Measurements from ENCODE around the gene ZC2HC1C. TPM values are rescaled to one million over a fixed set of nuclear protein-coding genes. Genes with fewer than 3 reads are reported as not detected.

The ZC2HC1C gene
- total RNA-seq, 1 experiment from 2014 or later = 1.4 TPM

GRCh38 chr14:75051556-75051899 lies 17.9 kb upstream of the ZC2HC1C start:
- Histone ChIP-seq H2BK5ac (ENCODE audit: insufficient read length, low read length) (no peak overlapping the region), H3K4me1 (ENCODE audit: insufficient read depth, low read length) (no peaks in the 10 kb centered on the region), H3K79me1 (ENCODE audit: insufficient read depth, low read depth, low read length, poor library complexity, severe bottlenecking) (no peaks in the 10 kb centered on the region), H4K91ac (ENCODE audit: insufficient read length, low read depth, low read length) (no peak overlapping the region), H2AK5ac (ENCODE audit: insufficient read length, low read length) (no peak overlapping the region), H3T11ph (ENCODE audit: low read length) (no peak overlapping the region), H4K20me1 (ENCODE audit: control insufficient read depth, insufficient read depth, insufficient read length) (no peaks in the 10 kb centered on the region), H3K23ac (ENCODE audit: insufficient read length, low read depth, low read length) (no peak overlapping the region), H2BK20ac (ENCODE audit: low read depth, low read length, poor library complexity, severe bottlenecking) (no peak overlapping the region), H3K27me3 (ENCODE audit: insufficient read depth, low read length) (no peaks in the 10 kb centered on the region), H4K5ac (ENCODE audit: insufficient read length, low read depth, low read length) (no peak overlapping the region), H4K8ac (replicated peaks; ENCODE audit: insufficient read length, low read depth, low read length) (no peak overlapping the region), H3K14ac (ENCODE audit: insufficient read depth, low read length) (no peak overlapping the region), H3K27ac (ENCODE audit: insufficient read length, low read depth, low read length) (no peak overlapping the region), H3K18ac (ENCODE audit: insufficient read length, low read depth, low read length) (no peak overlapping the region), H3K23me2 (ENCODE audit: insufficient read length, low read depth, low read length, poor library complexity, severe bottlenecking) (peaks cover 3% of the 10 kb centered on the region), H3K79me2 (ENCODE audit: insufficient read depth, low read length) (no peaks in the 10 kb centered on the region), H2AFZ (ENCODE audit: low read length) (no peak overlapping the region), H3K4me2 (ENCODE audit: insufficient read depth, insufficient read length, low read length) (no peak overlapping the region), H2BK15ac (ENCODE audit: low read depth, low read length) (no peak overlapping the region), H2BK120ac (ENCODE audit: low read depth, low read length, poor library complexity, severe bottlenecking) (no peak overlapping the region), H3K9me3 (ENCODE audit: control insufficient read depth, low read depth, low read length) (no peaks in the 10 kb centered on the region), H3K56ac (ENCODE audit: insufficient read length, low read depth, low read length) (no peak overlapping the region), H3K4ac (ENCODE audit: low read depth, low read length) (no peak overlapping the region), H2BK12ac (ENCODE audit: insufficient read length, low read depth, low read length) (no peak overlapping the region), H3K9ac (ENCODE audit: extremely low read depth, insufficient read length, low read length) (no peak overlapping the region)
- TF ChIP-seq, protein P1, sequence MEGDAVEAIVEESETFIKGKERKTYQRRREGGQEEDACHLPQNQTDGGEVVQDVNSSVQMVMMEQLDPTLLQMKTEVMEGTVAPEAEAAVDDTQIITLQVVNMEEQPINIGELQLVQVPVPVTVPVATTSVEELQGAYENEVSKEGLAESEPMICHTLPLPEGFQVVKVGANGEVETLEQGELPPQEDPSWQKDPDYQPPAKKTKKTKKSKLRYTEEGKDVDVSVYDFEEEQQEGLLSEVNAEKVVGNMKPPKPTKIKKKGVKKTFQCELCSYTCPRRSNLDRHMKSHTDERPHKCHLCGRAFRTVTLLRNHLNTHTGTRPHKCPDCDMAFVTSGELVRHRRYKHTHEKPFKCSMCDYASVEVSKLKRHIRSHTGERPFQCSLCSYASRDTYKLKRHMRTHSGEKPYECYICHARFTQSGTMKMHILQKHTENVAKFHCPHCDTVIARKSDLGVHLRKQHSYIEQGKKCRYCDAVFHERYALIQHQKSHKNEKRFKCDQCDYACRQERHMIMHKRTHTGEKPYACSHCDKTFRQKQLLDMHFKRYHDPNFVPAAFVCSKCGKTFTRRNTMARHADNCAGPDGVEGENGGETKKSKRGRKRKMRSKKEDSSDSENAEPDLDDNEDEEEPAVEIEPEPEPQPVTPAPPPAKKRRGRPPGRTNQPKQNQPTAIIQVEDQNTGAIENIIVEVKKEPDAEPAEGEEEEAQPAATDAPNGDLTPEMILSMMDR (conservative IDR thresholded peaks at IDR 0.05) = no peak
- Mint-ChIP-seq H3K36me3 (ENCODE audit: insufficient read depth in 1 of 3, low read depth in 3 of 3) (peaks cover 0 to 22% (median 6%) of the 10 kb centered on the region in 3 experiments; a peak in 4 of 7 replicates), H3K27me3 (ENCODE audit: low read depth) (no peaks in the 10 kb centered on the region), H3K9me3 (no peaks in the 10 kb centered on the region; a peak in 1 of 5 replicates), H3K4me1 (no peaks in the 10 kb centered on the region; a peak in 1 of 4 replicates), H3K4me3 (peak overlapping the region; percentile 80 to 88), H3K27ac (peak overlapping the region in 2 of 3 experiments; percentile 76 to 92; a peak in 3 of 7 replicates)
- WGBS (ENCODE audit: extremely low coverage, insufficient read length, low lambda C conversion rate) = no CpG with 5 or more reads among the region's 5 CpGs
- DNase-seq = no peak
